H9 (cell line): ENCODE measurements around the gene PSTPIP1. TPM values are rescaled to one million over a fixed set of nuclear protein-coding genes. Genes with fewer than 3 reads are reported as not detected.

Experiments used
- DNase-seq: peaks from one replicate; pipeline ENCODE4 v3.0.0-alpha.2; 2017
- H2AFZ ChIP-seq: one replicate; pipeline ENCODE4 v1.6.1; 2013; ENCODE audit warnings: mild to moderate bottlenecking, low read length, control low read depth, moderate library complexity
- H2AK5ac ChIP-seq: 2 replicates; pipeline ENCODE4 v1.6.1; 2013; ENCODE audit warnings: low read length, control low read depth, mixed read lengths; ENCODE audit not compliant: insufficient read length
- H2BK120ac ChIP-seq: one replicate; pipeline ENCODE4 v1.6.1; 2013; ENCODE audit warnings: low read depth, mild to moderate bottlenecking, low read length, control low read depth, inconsistent platforms; ENCODE audit not compliant: poor library complexity, severe bottlenecking
- H2BK12ac ChIP-seq: 2 replicates; pipeline ENCODE4 v1.6.1; 2013; ENCODE audit warnings: low read length, control low read depth, mixed read lengths, low read depth; ENCODE audit not compliant: insufficient read length
- H2BK15ac ChIP-seq: 2 replicates; pipeline ENCODE4 v1.6.1; 2013; ENCODE audit warnings: low read depth, low read length, control low read depth
- H2BK20ac ChIP-seq: one replicate; pipeline ENCODE4 v1.6.1; 2013; ENCODE audit warnings: low read depth, mild to moderate bottlenecking, low read length, control low read depth, inconsistent platforms; ENCODE audit not compliant: poor library complexity, severe bottlenecking
- H2BK5ac ChIP-seq: 2 replicates; pipeline ENCODE4 v1.6.1; 2013; ENCODE audit warnings: low read length, control low read depth, mixed read lengths; ENCODE audit not compliant: insufficient read length
- H3K14ac ChIP-seq: 2 replicates; pipeline ENCODE4 v1.6.1; 2013; ENCODE audit warnings: low read length, control low read depth; ENCODE audit not compliant: insufficient read depth
- H3K18ac ChIP-seq: 2 replicates; pipeline ENCODE4 v1.6.1; 2013; ENCODE audit warnings: low read depth, mild to moderate bottlenecking, mixed read lengths, low read length, control low read depth; ENCODE audit not compliant: insufficient read length
- H3K23ac ChIP-seq: 2 replicates; pipeline ENCODE4 v1.6.1; 2013; ENCODE audit warnings: low read length, control low read depth, mixed read lengths, low read depth; ENCODE audit not compliant: insufficient read length
- H3K23me2 ChIP-seq: 2 replicates; pipeline ENCODE4 v1.6.1; 2013; ENCODE audit warnings: low read depth, mild to moderate bottlenecking, mixed read lengths, low read length, control low read depth; ENCODE audit not compliant: insufficient read length, poor library complexity, severe bottlenecking
- H3K27ac ChIP-seq: 2 replicates; pipeline ENCODE4 v1.5.1; 2013; ENCODE audit warnings: low read length, control low read depth, mixed read lengths, low read depth; ENCODE audit not compliant: insufficient read length
- H3K27me3 ChIP-seq: 2 replicates; pipeline ENCODE4 v1.6.1; 2013; ENCODE audit warnings: low read length, control low read depth, inconsistent platforms; ENCODE audit not compliant: insufficient read depth
- H3K4ac ChIP-seq: 2 replicates; pipeline ENCODE4 v1.6.1; 2013; ENCODE audit warnings: low read depth, mild to moderate bottlenecking, control low read depth, inconsistent platforms, low read length, moderate library complexity
- H3K4me1 ChIP-seq: 2 replicates; pipeline ENCODE4 v1.6.1; 2013; ENCODE audit warnings: low read length, control low read depth, inconsistent platforms; ENCODE audit not compliant: insufficient read depth
- H3K4me2 ChIP-seq: 2 replicates; pipeline ENCODE4 v1.6.1; 2013; ENCODE audit warnings: low read length, control low read depth, mixed read lengths; ENCODE audit not compliant: insufficient read length, insufficient read depth
- H3K56ac ChIP-seq: 2 replicates; pipeline ENCODE4 v1.6.1; 2013; ENCODE audit warnings: low read depth, mild to moderate bottlenecking, mixed read lengths, low read length, control low read depth; ENCODE audit not compliant: insufficient read length
- H3K79me1 ChIP-seq: 2 replicates; pipeline ENCODE4 v1.6.1; 2013; ENCODE audit warnings: low read depth, mild to moderate bottlenecking, moderate library complexity, low read length, control low read depth, inconsistent platforms; ENCODE audit not compliant: insufficient read depth, poor library complexity, severe bottlenecking
- H3K79me2 ChIP-seq: 2 replicates; pipeline ENCODE4 v1.6.1; 2013; ENCODE audit warnings: low read length, control low read depth, inconsistent platforms; ENCODE audit not compliant: insufficient read depth
- H3K9ac ChIP-seq: 2 replicates; pipeline ENCODE4 v1.6.1; 2013; ENCODE audit warnings: low read length, control low read depth, mixed read lengths; ENCODE audit not compliant: insufficient read length; ENCODE audit errors: extremely low read depth
- H3K9me3 ChIP-seq: one replicate; pipeline ENCODE4 v1.6.1; 2013; ENCODE audit warnings: low read depth, low read length, inconsistent platforms; ENCODE audit not compliant: control insufficient read depth
- H3T11ph ChIP-seq: one replicate; pipeline ENCODE4 v1.6.1; 2013; ENCODE audit warnings: mild to moderate bottlenecking, low read length, control low read depth, inconsistent platforms
- H4K20me1 ChIP-seq: one replicate; pipeline ENCODE4 v1.6.1; 2013; ENCODE audit not compliant: control insufficient read depth, insufficient read length, insufficient read depth
- H4K5ac ChIP-seq: 2 replicates; pipeline ENCODE4 v1.6.1; 2013; ENCODE audit warnings: low read depth, mild to moderate bottlenecking, mixed read lengths, low read length, control low read depth; ENCODE audit not compliant: insufficient read length
- H4K8ac ChIP-seq: replicated peaks from 2 replicates; pipeline ENCODE4 v1.6.1; 2013; ENCODE audit warnings: low read length, control low read depth, mixed read lengths, low read depth; ENCODE audit not compliant: insufficient read length
- H4K91ac ChIP-seq: 2 replicates; pipeline ENCODE4 v1.6.1; 2013; ENCODE audit warnings: low read depth, mild to moderate bottlenecking, moderate library complexity, mixed read lengths, low read length, control low read depth; ENCODE audit not compliant: insufficient read length
- H3K27ac Mint-ChIP-seq, 3 experiments: 2 replicates in 2 of 3; 3 replicates in 1 of 3; pipeline ENCODE4 v1.8.0; 2020 to 2021; ENCODE audit warnings: mixed read lengths in 3 of 3, mild to moderate bottlenecking in 1 of 3, moderate library complexity in 1 of 3
- H3K27me3 Mint-ChIP-seq: 2 replicates; pipeline ENCODE4 v1.8.0; 2021; ENCODE audit warnings: low read depth, mild to moderate bottlenecking, moderate library complexity, mixed read lengths
- H3K36me3 Mint-ChIP-seq, 3 experiments: 2 replicates in 2 of 3; 3 replicates in 1 of 3; pipeline ENCODE4 v1.8.0; 2020 to 2021; ENCODE audit warnings: low read depth in 3 of 3, mixed read lengths in 3 of 3; ENCODE audit not compliant: insufficient read depth in 1 of 3
- H3K4me1 Mint-ChIP-seq, 2 experiments: 2 replicates each; pipeline ENCODE4 v1.8.0; 2020; ENCODE audit warnings: mixed read lengths in 2 of 2
- H3K4me3 Mint-ChIP-seq, 2 experiments: 2 replicates in 1 of 2; 3 replicates in 1 of 2; pipeline ENCODE4 v1.8.0; 2020 to 2021; ENCODE audit warnings: mild to moderate bottlenecking in 2 of 2, mixed read lengths in 2 of 2, moderate library complexity in 1 of 2
- H3K9me3 Mint-ChIP-seq, 2 experiments: 2 replicates in 1 of 2; 3 replicates in 1 of 2; pipeline ENCODE4 v1.8.0; 2020; ENCODE audit warnings: mild to moderate bottlenecking in 2 of 2, mixed read lengths in 2 of 2, moderate library complexity in 1 of 2
- WGBS: extraction: QIAGEN DNeasy Blood & Tissue Kit; methylation state at CpG from one replicate; pipeline ENCODE4 v1.1.7; 2013; ENCODE audit warnings: missing lambda C conversion rate, low lambda C conversion rate, mixed read lengths; ENCODE audit not compliant: insufficient read length; ENCODE audit errors: extremely low coverage; 5-methylcytosine and 5-hydroxymethylcytosine counted together
- total RNA-seq: library from RNA; stranded (reverse); gene quantifications from 2 replicates; pipeline ENCODE4 v1.2.1, GENCODE V29; 2021
- TF ChIP-seq, protein P1 (sequence below): fragments of 200-600 bp; sonication (generic); conservative IDR thresholded peaks from 3 replicates; pipeline ENCODE4 v1.8.0; 2021; ENCODE audit warnings: antibody characterized with exemption, mild to moderate bottlenecking

The PSTPIP1 gene
- total RNA-seq, 1 experiment from 2014 or later: 1.8 TPM

DNA sequence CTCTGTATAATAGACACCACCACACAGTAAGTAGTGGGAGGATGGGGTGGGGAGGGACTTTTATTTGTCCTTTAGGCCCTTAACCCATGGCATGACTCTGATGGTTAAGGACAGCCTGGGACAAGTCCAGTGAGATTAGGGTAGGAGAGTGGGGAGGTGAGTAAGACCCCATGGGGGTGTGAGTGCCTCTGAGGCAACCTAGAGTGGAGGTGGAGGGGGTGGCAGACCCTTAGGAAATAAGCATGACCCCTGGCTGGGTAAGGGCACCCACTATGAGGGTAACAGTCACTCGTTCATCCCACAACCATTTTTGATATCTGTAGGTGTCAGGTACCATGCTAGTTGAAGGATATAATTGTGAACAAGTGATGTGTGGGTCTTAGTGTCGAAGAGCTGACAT, 21.0 kb upstream of the PSTPIP1 start:
- H3K18ac ChIP-seq: no peak overlapping the region
- no CpG with 5 or more reads among the region's 2 CpGs for WGBS
- H2BK120ac ChIP-seq: no peak overlapping the region
- H3T11ph ChIP-seq: no peak overlapping the region
- no peak overlapping the region for H3K27ac Mint-ChIP-seq
- H3K36me3 Mint-ChIP-seq: no peaks in the 10 kb centered on the region
- H4K5ac ChIP-seq: no peak overlapping the region
- H3K79me1 ChIP-seq: no peaks in the 10 kb centered on the region
- no peaks in the 10 kb centered on the region for H3K9me3 ChIP-seq
- H3K4me3 Mint-ChIP-seq: no peak overlapping the region
- H3K23ac ChIP-seq: no peak overlapping the region
- no peak overlapping the region for H2BK12ac ChIP-seq
- H3K4ac ChIP-seq: no peak overlapping the region
- no peak overlapping the region for H3K27ac ChIP-seq
- H3K9me3 Mint-ChIP-seq: no peaks in the 10 kb centered on the region
- no peak overlapping the region for H3K4me2 ChIP-seq
- H3K9ac ChIP-seq: no peak overlapping the region
- H3K4me1 Mint-ChIP-seq: peaks cover 5 to 8% of the 10 kb centered on the region in 2 experiments
- H3K27me3 Mint-ChIP-seq: no peaks in the 10 kb centered on the region
- no peak overlapping the region for H2AK5ac ChIP-seq
- H2BK20ac ChIP-seq: no peak overlapping the region
- no peaks in the 10 kb centered on the region for H3K79me2 ChIP-seq
- H2BK15ac ChIP-seq: no peak overlapping the region; the same call in 1 of the 2 replicates
- H4K91ac ChIP-seq: no peak overlapping the region
- H2AFZ ChIP-seq: no peak overlapping the region
- TF ChIP-seq, protein P1, sequence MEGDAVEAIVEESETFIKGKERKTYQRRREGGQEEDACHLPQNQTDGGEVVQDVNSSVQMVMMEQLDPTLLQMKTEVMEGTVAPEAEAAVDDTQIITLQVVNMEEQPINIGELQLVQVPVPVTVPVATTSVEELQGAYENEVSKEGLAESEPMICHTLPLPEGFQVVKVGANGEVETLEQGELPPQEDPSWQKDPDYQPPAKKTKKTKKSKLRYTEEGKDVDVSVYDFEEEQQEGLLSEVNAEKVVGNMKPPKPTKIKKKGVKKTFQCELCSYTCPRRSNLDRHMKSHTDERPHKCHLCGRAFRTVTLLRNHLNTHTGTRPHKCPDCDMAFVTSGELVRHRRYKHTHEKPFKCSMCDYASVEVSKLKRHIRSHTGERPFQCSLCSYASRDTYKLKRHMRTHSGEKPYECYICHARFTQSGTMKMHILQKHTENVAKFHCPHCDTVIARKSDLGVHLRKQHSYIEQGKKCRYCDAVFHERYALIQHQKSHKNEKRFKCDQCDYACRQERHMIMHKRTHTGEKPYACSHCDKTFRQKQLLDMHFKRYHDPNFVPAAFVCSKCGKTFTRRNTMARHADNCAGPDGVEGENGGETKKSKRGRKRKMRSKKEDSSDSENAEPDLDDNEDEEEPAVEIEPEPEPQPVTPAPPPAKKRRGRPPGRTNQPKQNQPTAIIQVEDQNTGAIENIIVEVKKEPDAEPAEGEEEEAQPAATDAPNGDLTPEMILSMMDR: no peak
- H4K20me1 ChIP-seq: no peaks in the 10 kb centered on the region
- no peak overlapping the region for H4K8ac ChIP-seq
- H3K27me3 ChIP-seq: no peaks in the 10 kb centered on the region
- no peak for DNase-seq
- H2BK5ac ChIP-seq: no peak overlapping the region
- H3K4me1 ChIP-seq: no peaks in the 10 kb centered on the region
- H3K14ac ChIP-seq: no peak overlapping the region
- H3K56ac ChIP-seq: no peak overlapping the region
- no peaks in the 10 kb centered on the region for H3K23me2 ChIP-seq
